ENCODE results near the gene ABCD1.
"Not testable (repeated sequence)": the region's sequence is repeated elsewhere in the genome, so short reads cannot be mapped to it uniquely, and the experiment has no call there.

Gene ABCD1

GRCh38 chrX:153714256-153714655 is 10.4 kb upstream of the ABCD1 start:
- DNase-seq, result no peak

DNA sequence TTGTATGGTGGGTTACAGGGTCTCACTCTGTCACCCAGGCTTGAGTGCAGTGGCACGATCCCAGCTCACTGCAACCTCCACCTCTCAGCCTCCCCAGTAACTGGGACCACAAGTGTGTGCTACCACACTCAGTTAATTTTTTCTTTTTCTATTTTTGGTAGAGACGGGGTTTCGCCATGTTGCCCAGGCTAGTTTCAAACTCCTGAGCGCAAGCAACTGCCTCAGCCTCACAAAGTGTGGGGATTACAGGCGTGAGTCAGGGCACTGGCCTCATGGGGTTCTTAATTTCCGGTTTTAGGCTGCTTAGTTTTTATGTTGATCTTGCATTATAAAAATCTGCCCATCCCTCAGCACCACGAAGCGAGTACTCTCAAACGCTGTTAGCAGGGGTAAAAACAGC is 7.2 kb upstream of the ABCD1 start:
- no peak for DNase-seq

DNA sequence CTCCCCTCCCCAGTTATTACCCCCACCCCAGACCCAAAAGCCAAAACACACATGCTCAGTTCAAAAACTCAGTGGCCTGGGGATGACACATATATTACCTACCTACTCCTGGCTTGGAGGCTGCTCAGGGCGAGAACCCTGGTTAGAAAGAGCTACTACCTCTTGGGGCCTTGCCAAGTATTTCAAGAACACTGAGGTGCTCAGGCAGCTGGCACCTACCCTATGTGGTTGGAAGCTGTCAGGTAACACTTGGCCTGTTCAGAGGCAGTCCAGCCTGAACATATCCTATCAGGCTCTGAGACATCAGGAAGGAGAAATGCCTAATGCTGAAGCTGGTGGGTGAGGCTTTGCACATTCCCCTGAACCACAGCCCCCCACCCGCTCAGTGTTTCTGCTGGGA is 5.4 kb upstream of the ABCD1 start:
- no peak for DNase-seq

GRCh38 chrX:153719701-153720100 is 5.0 kb upstream of the ABCD1 start:
- DNase-seq, result no peak

DNA sequence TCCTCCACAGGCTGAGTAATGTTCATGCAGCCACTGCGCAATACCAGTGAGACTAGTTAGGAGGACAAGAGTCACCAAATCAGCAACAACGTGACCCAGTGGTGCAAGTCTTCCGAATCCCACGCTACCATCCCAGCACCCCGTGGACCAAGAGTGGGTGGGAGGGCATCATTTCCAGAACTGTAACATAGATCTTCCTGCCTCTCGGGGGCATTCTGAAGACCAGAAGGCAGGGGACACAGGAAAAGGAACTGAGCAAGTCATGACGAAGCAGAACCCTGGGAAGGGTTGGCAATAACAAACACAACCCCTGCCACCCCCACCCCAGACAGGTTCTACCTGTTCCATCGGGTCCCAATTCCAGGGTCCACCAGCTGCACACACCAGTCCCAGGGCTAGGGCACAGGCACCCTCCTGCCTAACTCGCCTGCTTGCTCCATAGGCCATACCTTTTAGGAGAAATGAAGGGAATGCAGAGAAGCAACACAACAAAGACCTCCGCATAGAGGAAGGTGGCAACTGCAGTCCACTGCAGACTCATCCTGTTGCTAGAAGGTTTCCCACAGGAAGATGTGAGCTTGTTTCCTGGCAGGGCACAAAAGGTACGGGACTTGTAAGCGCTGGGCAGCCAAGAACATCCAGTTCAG is 1.8 kb upstream of the ABCD1 start:
- no peak for DNase-seq

DNA sequence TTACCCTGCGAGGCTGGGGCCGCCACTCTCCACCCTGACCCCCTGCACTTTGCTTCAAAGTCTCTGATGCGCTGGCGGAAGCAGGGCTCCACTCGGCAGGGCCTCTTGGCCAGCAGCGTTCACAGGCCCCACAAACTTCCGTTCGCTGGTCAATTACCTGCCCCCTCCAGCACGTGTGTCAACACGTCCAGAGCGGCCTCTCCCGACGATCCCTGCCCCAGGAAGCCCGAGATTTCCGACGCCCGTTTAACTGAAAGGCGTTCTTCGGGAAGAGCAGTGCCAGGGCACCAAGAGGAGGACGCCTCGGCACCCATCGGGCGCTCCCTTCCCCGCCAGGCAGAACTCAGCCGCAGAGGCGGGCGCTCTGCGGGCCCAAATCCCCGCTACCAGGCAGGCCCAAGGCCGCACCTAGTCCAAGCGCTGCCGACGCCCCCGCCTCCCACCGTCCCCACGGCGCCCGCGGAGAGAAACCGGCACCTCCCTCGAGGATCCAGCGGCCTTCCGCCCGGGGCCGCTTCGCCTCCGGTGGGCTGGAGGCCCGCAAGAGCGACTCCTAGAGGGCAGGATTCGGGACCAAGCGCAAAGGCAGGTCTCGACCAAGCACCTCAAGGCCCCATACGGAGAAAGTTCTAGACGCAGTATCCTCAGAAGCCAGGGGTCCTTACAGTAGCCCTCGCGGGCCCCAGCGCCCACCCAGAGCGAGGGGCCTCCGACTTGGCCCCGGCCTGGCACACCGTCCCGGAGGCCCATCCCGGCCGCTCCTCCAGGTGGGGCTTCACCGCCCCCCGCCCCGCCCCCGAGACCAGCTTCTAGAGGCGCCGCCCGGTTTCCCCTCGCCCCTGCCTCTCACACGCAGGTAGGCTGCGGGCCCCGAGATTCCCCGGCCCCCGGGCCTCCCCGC is 1.1 kb upstream of the ABCD1 start:
- no peak for DNase-seq

DNA sequence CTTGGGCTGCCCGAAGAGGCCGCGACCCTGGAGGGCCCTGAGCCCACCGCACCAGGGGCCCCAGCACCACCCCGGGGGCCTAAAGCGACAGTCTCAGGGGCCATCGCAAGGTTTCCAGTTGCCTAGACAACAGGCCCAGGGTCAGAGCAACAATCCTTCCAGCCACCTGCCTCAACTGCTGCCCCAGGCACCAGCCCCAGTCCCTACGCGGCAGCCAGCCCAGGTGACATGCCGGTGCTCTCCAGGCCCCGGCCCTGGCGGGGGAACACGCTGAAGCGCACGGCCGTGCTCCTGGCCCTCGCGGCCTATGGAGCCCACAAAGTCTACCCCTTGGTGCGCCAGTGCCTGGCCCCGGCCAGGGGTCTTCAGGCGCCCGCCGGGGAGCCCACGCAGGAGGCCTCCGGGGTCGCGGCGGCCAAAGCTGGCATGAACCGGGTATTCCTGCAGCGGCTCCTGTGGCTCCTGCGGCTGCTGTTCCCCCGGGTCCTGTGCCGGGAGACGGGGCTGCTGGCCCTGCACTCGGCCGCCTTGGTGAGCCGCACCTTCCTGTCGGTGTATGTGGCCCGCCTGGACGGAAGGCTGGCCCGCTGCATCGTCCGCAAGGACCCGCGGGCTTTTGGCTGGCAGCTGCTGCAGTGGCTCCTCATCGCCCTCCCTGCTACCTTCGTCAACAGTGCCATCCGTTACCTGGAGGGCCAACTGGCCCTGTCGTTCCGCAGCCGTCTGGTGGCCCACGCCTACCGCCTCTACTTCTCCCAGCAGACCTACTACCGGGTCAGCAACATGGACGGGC is 579 bp downstream of the ABCD1 start:
- no peak for DNase-seq

GRCh38 chrX:153725832-153726285 is 1.2 kb downstream of the ABCD1 start:
- DNase-seq, result no peak

DNA sequence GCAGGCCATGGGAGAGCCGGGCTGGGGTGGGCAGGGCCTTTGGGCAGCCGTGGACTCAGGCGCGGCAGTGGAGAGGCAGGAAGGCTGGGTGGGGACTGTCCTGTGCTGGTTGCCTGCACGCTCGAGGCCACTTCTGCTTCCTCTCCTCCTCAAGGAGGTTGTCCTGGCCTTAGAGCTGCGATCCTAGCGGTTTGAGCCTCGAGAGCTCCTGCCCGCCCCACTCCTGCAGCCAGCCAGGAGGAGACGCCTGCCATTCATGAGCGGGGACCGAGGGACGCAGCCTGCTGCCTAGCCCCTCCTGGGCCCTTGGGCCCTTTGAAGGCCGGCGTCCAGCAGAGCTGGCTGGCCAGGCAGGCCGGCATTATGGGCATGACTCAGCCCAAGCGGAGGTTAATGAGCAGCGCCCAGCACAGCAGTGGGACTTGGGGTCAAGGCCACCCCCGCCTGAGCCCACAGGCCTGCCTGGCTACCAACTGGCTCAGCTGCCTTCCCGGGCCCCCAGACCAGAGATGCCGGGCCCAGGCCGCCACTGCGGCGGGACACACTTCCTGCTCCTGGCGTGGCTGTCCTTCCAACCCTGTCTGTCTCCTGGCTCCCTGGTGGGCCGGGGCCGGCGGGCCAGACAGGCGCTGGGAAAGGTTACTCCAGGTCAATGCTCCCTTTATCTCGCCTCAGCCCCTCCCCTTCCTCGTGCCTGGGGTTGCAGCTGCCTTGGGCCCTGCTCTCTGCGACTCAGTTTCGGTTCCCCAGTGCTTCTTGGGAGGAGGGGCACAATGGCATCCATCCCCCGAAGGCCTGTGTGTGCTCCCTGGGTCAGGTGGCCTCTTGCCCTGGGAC is 1.8 kb downstream of the ABCD1 start:
- DNase-seq, result no peak

DNA sequence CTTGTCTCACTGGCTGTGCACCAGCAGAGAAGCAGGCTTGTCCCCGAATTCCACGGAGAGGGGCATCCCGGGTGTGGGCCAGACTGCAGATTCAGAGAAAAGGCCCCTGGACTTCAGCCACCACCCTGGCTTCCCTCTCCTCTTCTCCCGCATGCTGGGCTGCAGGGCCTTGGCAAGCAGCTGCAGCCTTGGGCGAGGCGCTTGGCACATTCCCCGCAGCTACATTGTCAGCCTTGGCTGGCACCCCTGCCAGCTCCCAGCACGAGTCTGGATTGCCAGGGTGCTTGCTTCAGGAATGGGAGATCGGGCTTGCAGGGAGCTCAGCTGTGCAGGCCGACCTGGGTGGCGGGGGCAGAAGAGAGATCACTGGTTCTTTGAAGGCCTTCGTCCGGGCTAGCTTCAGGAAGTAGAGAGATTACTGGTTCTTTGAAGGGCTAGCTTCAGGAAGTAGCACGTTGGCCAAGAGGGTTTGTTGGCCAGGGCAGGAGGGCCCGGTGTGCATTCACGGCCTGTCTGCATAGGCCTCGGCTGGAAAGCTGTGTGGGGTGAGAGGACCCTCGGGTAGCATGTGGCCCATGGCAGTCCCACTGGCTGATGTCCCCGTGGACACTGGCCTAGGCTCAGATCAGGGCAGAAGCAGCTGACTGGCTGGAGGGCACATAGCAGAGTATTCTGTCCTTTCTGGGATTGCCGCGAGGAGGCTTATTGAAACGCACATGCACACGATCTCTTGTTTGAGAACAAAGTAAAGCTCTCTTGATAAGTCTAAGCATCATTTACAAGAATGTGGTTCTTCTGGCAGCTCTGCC is 2.7 kb downstream of the ABCD1 start:
- DNase-seq, result no peak

DNA sequence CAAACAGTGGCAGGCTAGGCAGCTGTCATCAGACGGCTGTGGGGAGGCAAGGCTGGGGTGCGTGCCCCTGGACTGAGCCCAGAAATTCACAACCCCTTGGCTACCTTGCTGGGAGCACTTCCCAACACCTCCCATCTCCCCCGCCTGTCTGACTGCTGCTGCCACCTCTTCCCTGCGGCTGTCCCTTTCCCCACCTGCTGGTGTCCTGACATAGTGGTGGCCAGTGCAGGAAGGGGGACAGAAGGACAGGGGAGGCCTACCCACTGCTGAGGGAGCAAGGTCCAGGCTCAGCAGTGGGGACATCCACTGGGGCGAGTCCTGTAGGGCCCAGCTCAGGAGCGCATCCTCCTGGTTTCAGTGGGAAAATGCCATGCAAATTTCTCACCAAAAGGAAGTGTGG is 3.4 kb downstream of the ABCD1 start:
- no peak for DNase-seq

GRCh38 chrX:153728951-153729631 is 4.4 kb downstream of the ABCD1 start:
- no peak for DNase-seq

DNA sequence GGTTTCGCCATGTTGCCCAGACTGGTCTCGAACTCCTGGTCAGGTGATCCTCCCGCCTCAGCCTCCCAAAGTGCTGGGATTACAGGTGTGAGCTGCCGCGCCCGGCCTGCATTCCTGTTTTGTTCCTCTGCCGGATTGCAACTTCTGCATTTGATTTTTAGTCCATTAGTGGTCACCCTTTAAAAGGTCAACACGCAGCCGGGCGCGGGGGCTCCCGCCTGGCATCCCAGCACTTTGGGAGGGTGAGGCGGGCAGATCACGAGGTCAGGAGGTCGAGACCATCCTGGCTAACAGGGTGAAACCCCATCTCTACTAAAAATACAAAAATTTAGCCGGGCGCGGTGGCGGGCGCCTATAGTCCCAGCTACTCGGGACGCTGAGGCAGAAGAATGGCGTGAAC is 5.5 kb downstream of the ABCD1 start:
- not testable (repeated sequence) for DNase-seq

GRCh38 chrX:153731117-153731844 is 6.6 kb downstream of the ABCD1 start:
- DNase-seq, result no peak

DNA sequence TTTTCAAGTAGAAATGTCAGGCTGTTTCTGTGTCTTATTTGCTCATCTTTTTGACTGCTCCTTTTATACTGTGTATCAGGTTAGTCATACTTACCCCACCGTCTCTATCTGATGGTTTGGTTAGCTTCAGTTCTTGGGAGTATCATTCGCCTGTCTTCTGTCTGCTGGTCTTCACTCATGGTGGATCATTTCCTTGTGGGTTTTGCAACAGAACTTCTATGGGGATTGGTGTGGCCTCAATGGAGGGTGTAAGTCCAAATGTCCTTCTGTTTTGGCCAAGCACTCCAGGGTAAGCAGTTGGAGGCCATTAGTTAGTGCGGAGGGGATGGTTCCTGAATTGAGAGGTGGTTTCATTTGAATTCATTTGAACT is 7.2 kb downstream of the ABCD1 start:
- no peak for DNase-seq

GRCh38 chrX:153732401-153732800 is 7.7 kb downstream of the ABCD1 start:
- DNase-seq, result no peak

DNA sequence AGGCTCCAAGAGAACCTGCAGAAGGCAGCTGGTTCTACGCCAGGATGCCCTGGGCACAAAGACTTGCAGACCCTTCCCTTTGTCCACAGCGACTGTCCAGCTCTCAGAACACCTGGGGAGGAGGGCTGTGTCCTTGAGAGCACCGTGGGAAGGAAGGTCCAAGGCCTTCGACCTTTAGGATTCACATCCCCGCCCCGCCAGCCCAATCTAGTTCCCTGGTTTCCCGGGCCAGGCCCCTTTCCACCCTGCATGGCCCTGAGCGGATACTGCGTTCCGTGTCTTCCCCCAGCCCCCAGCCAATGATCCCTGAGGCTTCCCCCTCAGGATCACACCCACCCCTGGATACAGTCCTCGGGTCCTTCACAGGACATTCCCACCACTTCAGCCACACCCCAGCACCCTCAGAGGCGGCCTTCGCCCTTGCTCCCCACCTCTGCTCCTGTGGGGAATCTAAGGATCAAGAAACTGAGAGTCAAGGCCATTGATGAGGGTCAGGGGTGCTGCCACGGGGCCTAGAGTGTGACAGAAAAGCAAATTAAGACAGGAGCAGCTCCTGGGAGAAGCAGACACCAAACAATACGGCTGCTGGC is 9.1 kb downstream of the ABCD1 start:
- no peak for DNase-seq

GRCh38 chrX:153734871-153735270 is 10.2 kb downstream of the ABCD1 start:
- DNase-seq, result no peak

DNA sequence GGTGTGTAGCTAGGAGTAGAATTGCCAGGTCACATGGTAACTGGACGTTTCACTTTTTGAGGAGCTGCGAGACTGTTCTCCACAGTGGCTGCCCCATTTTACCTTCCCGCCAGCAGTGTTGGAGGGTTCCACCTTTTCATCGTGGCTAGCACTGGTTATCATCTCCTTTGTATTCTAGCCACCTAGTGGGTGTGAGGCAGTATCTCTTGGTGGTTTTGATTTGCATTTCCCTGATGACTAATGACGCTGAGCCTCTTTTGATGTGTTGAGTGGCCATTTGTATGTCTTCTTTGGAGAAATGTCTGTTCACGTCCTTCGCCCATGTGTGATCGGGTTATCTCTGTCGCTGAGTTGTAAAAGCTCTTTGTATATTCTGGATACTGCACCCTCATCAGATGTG is 10.6 kb downstream of the ABCD1 start:
- DNase-seq, result no peak

Data from cerebellar nuclear complex (tissue), 1 donor.